HG03064 (cell line): Measurements from ENCODE around the gene DHX34.

ENCODE experiments used
- ATAC-seq: cut with Tn5 transposase; IDR thresholded peaks from one replicate; pipeline ENCODE4 v1.9.1; 2021; ENCODE audit warnings: low read depth; ENCODE audit not compliant: unreplicated experiment

Gene DHX34

GRCh38 chr19:47413941-47414340 is 64.8 kb downstream of the DHX34 start:
- ATAC-seq = no peak

DNA sequence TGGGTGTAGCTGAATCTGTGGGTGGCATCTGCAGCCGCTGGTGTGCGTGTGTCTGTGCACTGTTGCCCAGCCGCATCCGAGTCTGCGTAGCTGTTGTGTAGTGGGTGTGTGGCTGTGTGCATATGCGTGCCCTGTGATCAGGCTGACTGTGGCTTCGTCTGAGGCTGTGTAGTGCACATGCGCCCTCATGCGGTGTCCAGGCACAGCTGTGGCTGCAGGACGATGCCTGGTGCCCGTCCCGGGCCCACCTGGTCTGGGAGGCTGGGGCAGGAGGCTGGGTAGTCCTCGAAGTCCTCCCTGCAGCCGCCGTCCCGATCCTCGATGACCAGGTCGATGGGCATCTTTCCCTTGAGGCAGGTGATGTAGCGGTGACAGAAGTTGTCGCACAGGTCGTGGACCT is 65.4 kb downstream of the DHX34 start:
- ATAC-seq = no peak

DNA sequence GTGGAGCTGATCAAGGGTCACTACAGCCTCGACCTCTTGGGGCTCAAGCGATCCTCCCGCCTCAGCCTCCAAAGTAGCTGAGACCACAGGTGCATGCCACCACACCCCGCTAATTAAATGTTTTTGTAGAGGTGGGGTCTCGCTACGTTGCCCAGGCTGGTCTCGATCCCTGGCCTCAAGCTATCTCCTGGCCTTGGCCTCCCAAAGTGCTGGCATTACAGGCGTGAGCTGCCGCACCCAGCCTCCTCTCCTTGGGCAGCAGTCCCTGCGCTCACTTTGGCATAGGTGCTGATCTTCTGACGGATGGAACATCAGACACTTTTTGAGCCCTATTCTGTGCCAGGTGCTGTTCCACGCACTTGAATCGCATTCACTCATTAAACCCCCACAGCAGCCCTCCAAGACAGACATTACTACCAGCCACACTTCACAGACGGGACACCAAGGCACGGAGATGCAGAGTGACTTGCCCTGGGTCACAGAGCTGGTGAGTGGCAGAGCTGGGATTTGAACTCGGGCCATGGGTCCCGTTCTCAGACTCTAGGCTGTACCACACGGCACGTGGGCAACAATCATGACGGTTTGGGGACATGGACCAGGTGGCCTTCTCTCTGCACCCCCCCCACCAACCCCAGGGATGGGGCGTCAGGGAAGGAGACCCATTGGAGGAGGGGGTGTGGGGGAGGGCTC is 67.0 kb downstream of the DHX34 start:
- no peak for ATAC-seq

DNA sequence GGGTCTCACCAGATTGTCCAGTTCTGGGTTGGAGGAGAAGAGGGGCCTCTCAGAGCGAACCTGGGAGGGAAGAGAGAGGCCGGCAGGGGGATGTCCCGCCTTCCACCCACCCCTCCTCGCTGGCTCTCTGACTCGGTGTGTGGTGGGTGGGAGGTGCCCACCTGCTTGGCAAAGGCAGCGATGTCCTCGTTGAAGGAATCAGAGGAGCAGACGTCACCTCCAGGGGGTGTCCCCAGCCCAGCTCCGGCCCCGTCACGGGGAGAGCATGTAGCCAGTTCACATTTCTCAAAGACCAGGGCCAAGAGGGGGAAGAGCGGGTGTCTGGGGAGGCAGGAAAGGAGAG is 67.5 kb downstream of the DHX34 start:
- ATAC-seq = no peak

- ATAC-seq = no peak
These were observed 68.1 kb downstream of the DHX34 start for GRCh38 chr19:47417107-47417745.

DNA sequence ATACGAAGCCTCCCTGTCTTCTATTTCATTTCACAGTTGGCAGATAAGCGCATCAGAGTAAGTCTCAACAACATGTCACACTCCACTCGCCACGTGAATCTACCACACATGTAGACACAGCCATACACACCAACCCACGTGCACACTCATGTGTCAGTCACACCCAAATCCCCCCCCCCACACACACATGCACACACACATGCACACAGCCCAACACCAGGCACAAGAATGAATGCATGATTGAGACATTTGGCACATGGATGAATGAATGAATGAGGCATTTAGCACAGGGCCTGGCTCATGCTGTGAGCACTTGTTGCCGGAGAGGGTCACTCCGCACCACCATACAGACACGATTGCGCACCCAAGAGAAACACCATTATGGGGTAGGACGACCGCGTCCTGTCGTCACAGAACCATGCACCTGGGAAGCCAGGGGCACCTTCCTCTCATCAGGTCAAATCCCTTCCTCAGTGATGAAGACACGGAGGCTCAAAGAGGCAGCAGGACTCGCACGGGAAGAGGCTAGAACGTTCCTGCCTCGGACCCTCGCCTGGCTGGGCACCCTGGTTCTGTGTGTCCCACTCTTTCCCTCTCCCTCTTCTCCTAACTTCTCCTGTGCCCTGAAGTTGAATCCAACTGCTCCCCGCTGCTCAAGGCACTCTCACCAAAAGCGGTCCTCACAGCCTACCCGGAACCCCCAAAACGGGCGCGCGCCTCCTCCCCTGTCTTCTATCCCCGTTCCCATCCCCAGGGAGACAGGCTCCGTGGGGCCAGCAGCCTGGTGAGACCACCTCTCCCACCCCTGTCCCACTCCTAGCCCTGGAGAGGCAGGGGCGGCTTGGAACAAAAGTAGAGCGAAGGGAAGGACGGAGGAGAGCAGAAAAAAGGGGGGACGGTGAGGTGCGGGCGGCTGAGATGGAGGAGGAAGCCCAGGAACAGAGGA is 68.9 kb downstream of the DHX34 start:
- no peak for ATAC-seq

DNA sequence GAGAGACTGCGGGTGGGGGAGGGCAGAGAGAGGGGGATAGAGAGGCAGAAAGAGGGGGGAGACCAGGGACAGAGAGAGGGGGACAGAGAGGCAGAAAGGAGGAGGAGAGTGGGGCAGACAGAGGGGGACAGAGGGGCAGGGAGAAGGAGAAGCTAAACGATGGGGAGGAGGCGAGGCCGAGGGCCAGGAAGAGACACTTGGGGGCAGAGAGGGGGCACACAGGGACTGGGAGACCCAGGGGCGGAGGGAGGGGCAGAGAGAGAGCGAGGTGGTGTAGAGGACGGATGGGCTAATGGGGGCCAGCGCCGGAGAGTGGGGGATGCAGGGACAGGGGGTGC is 69.5 kb downstream of the DHX34 start:
- ATAC-seq = no peak

GRCh38 chr19:47419030-47419783 is 70.1 kb downstream of the DHX34 start, which contains the start of gene MEIS3:
MEIS3 (minus strand) TSS chr19:47419527; CDS start chr19:47419081, 446 bp downstream.
- ATAC-seq = no peak

- ATAC-seq = no peak
These were observed 70.7 kb downstream of the DHX34 start for GRCh38 chr19:47419789-47420188.

GRCh38 chr19:47421244-47421786 is 72.2 kb downstream of the DHX34 start:
- no peak for ATAC-seq

- no peak for ATAC-seq
These were observed 72.8 kb downstream of the DHX34 start for GRCh38 chr19:47421844-47422395.

GRCh38 chr19:47422417-47423163 is 73.5 kb downstream of the DHX34 start:
- no peak for ATAC-seq

GRCh38 chr19:47423203-47423882 is 74.2 kb downstream of the DHX34 start:
- no peak for ATAC-seq

GRCh38 chr19:47427241-47428176 is 78.4 kb downstream of the DHX34 start:
- ATAC-seq = no peak

DNA sequence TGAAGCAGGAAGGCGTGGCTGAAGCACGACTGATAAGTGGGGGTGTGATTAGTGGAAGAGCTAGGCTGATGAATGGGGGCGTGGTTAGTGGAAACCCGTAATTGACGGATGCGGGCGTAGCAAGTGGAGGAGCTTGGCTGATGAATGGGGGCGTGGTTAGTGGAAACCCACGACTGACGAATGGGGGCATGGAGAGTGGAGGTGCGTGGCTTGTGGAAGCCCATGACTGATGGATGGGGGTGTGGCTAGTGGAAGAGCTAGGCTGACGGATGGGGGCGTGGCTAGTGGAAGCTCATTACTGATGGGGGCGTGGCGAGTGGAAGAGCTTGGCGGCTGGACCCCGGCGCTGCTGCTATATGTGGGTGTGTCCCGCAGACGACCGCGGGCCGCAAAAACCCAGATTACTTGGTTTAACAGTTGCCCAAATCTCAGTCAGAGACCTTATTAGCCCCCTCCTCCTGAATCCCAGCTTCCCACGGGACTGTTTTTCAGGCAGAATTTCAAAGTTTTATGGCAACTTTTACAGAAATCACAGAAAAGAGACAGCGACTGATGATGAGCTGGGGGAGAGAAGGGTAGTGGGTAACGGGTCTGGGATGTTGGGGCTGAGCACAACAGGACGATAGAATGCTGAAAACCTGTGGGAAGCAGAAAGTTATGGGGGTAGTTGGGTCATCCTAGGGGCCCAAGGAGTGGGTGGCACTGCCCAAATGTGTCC is 79.2 kb downstream of the DHX34 start:
- no peak for ATAC-seq

GRCh38 chr19:47429140-47429793 is 80.2 kb downstream of the DHX34 start:
- ATAC-seq = no peak
